ENCODE measurements around the gene CCR8.

DNA sequence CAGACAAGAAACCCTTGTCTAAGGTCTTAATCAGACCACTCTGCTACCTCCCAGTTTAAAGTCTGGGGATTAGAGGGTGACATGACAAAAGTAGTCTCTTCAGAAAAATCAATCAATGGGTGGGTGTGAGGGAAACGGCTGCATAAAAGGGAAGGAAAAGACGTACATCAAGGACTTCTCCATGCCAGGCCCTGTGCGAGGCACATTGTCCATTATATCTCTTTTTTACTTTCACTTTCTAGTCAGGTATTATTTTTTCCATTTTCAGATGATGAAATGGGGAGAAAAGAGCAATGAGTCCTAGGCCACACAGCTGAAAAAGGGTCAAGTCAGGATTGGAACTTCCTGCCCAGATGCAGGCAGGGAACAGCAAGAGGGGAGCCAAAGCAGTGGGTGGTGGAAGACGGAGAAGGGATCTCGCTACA is 45.0 kb upstream of the CCR8 start:
- TF ChIP-seq, protein P1, sequence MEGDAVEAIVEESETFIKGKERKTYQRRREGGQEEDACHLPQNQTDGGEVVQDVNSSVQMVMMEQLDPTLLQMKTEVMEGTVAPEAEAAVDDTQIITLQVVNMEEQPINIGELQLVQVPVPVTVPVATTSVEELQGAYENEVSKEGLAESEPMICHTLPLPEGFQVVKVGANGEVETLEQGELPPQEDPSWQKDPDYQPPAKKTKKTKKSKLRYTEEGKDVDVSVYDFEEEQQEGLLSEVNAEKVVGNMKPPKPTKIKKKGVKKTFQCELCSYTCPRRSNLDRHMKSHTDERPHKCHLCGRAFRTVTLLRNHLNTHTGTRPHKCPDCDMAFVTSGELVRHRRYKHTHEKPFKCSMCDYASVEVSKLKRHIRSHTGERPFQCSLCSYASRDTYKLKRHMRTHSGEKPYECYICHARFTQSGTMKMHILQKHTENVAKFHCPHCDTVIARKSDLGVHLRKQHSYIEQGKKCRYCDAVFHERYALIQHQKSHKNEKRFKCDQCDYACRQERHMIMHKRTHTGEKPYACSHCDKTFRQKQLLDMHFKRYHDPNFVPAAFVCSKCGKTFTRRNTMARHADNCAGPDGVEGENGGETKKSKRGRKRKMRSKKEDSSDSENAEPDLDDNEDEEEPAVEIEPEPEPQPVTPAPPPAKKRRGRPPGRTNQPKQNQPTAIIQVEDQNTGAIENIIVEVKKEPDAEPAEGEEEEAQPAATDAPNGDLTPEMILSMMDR (IDR thresholded peaks at IDR 0.05) = no peak
- no peak for TF ChIP-seq POLR2A (IDR thresholded peaks at IDR 0.05)

All from Peyer's patch (tissue), 4 donors.